ENCODE results near the gene GADD45A.
A peak's percentile ranks its signal among the peaks of the same experiment; 100 is the strongest.

The GADD45A gene

GRCh38 chr1:67713057-67713846 is 28.3 kb downstream of the GADD45A start:
- H3K9ac ChIP-seq (ENCODE audit: low read depth, low read length, poor library complexity, severe bottlenecking), result peak overlapping the region; percentile 29
- no peaks in the 10 kb centered on the region for H3K79me2 ChIP-seq (ENCODE audit: insufficient read depth, low read length)
- peak overlapping the region; percentile 57 for H3K4me2 ChIP-seq (ENCODE audit: low read depth, low read length, poor library complexity, severe bottlenecking)
- H3K27me3 ChIP-seq (ENCODE audit: insufficient read depth, low read length, poor library complexity, severe bottlenecking), result no peaks in the 10 kb centered on the region
- H3F3A ChIP-seq (ENCODE audit: low read depth), result no peaks in the 10 kb centered on the region
- H3K4me1 ChIP-seq (ENCODE audit: insufficient read depth, low read length, poor library complexity, severe bottlenecking), result peaks cover 23% of the 10 kb centered on the region
- H3K36me3 ChIP-seq (ENCODE audit: insufficient read depth, low read length), result no peaks in the 10 kb centered on the region
- no peaks in the 10 kb centered on the region for H3K9me3 ChIP-seq (ENCODE audit: insufficient read depth, low read depth, low read length)
- TF ChIP-seq CTCF (conservative IDR thresholded peaks at IDR 0.05; ENCODE audit: low read length) (no peak), EZH2phosphoT487 (IDR thresholded peaks at IDR 0.05; ENCODE audit: borderline replicate concordance) (no peak)
- H3K9me2 ChIP-seq (replicated peaks; ENCODE audit: low read depth, low read length), result no peaks in the 10 kb centered on the region
- peak overlapping the region; percentile 30 for H3K4me3 ChIP-seq (ENCODE audit: low read length, poor library complexity, severe bottlenecking)
- no peaks in the 10 kb centered on the region for H4K20me1 ChIP-seq (ENCODE audit: insufficient read depth, low read length, poor library complexity, severe bottlenecking)
- peak overlapping the region; percentile 72 for H2AFZ ChIP-seq (ENCODE audit: low read length)

- Histone ChIP-seq H3K79me2 (ENCODE audit: insufficient read depth, low read length) (no peaks in the 10 kb centered on the region), H3K36me3 (ENCODE audit: insufficient read depth, low read length) (no peaks in the 10 kb centered on the region), H3F3A (ENCODE audit: low read depth) (no peaks in the 10 kb centered on the region), H3K4me3 (ENCODE audit: low read length, poor library complexity, severe bottlenecking) (no peak overlapping the region), H4K20me1 (ENCODE audit: insufficient read depth, low read length, poor library complexity, severe bottlenecking) (no peaks in the 10 kb centered on the region), H2AFZ (ENCODE audit: low read length) (no peak overlapping the region), H3K4me2 (ENCODE audit: low read depth, low read length, poor library complexity, severe bottlenecking) (no peak overlapping the region), H3K4me1 (ENCODE audit: insufficient read depth, low read length, poor library complexity, severe bottlenecking) (peaks cover 23% of the 10 kb centered on the region), H3K9me3 (ENCODE audit: insufficient read depth, low read depth, low read length) (no peaks in the 10 kb centered on the region), H3K9me2 (replicated peaks; ENCODE audit: low read depth, low read length) (no peaks in the 10 kb centered on the region), H3K9ac (ENCODE audit: low read depth, low read length, poor library complexity, severe bottlenecking) (no peak overlapping the region), H3K27me3 (ENCODE audit: insufficient read depth, low read length, poor library complexity, severe bottlenecking) (no peaks in the 10 kb centered on the region)
- TF ChIP-seq EZH2phosphoT487 (IDR thresholded peaks at IDR 0.05; ENCODE audit: borderline replicate concordance) (no peak), CTCF (conservative IDR thresholded peaks at IDR 0.05; ENCODE audit: low read length) (no peak)
Measured at GRCh38 chr1:67715819-67716218, 30.8 kb downstream of the GADD45A start.

- TF ChIP-seq CTCF (conservative IDR thresholded peaks at IDR 0.05; ENCODE audit: low read length), result no peak
- TF ChIP-seq EZH2phosphoT487 (IDR thresholded peaks at IDR 0.05; ENCODE audit: borderline replicate concordance), result no peak
- no peaks in the 10 kb centered on the region for H3F3A ChIP-seq (ENCODE audit: low read depth)
- no peaks in the 10 kb centered on the region for H3K9me3 ChIP-seq (ENCODE audit: insufficient read depth, low read depth, low read length)
- no peak overlapping the region for H3K4me2 ChIP-seq (ENCODE audit: low read depth, low read length, poor library complexity, severe bottlenecking)
- no peak overlapping the region for H2AFZ ChIP-seq (ENCODE audit: low read length)
- no peaks in the 10 kb centered on the region for H4K20me1 ChIP-seq (ENCODE audit: insufficient read depth, low read length, poor library complexity, severe bottlenecking)
- peaks cover 21% of the 10 kb centered on the region for H3K4me1 ChIP-seq (ENCODE audit: insufficient read depth, low read length, poor library complexity, severe bottlenecking)
- H3K79me2 ChIP-seq (ENCODE audit: insufficient read depth, low read length), result no peaks in the 10 kb centered on the region
- no peak overlapping the region for H3K9ac ChIP-seq (ENCODE audit: low read depth, low read length, poor library complexity, severe bottlenecking)
- no peaks in the 10 kb centered on the region for H3K36me3 ChIP-seq (ENCODE audit: insufficient read depth, low read length)
- no peaks in the 10 kb centered on the region for H3K27me3 ChIP-seq (ENCODE audit: insufficient read depth, low read length, poor library complexity, severe bottlenecking)
- no peak overlapping the region for H3K4me3 ChIP-seq (ENCODE audit: low read length, poor library complexity, severe bottlenecking)
- no peaks in the 10 kb centered on the region for H3K9me2 ChIP-seq (replicated peaks; ENCODE audit: low read depth, low read length)
Measured at GRCh38 chr1:67716800-67717199, 31.8 kb downstream of the GADD45A start.
